K562 (cell line): ENCODE measurements around the gene CHRND. TPM values are rescaled to one million over a fixed set of nuclear protein-coding genes. Genes with fewer than 3 reads are reported as not detected.

ENCODE experiments used
- CHD4 ChIP-seq: fragments of 200-600 bp; sonication (generic); IDR thresholded peaks from 3 replicates; pipeline ENCODE4 v1.6.1; 2012; ENCODE audit warnings: low read depth, mild to moderate bottlenecking, mixed read lengths, low read length, inconsistent platforms; ENCODE audit not compliant: insufficient read depth, insufficient replicate concordance, poor library complexity, severe bottlenecking
- HBP1 ChIP-seq: fragments of 450-650 bp; formaldehyde crosslinking; IDR thresholded peaks from 2 replicates; pipeline ENCODE4 v1.4.0; 2022; ENCODE audit warnings: missing genetic modification characterization
- NCOA2 ChIP-seq, 2 experiments: fragments of 450-650 bp; IDR thresholded peaks; 2 replicates each; pipeline ENCODE4 v1.6.1; 2018; ENCODE audit warnings: mild to moderate bottlenecking in 2 of 2, moderate library complexity in 1 of 2; ENCODE audit not compliant: partially characterized antibody in 2 of 2
- OTX1 ChIP-seq: fragments of 450-650 bp; formaldehyde crosslinking; IDR thresholded peaks from 2 replicates; pipeline ENCODE4 v1.4.0; 2022; ENCODE audit warnings: mild to moderate bottlenecking
- TAF9B ChIP-seq: fragments of 450-650 bp; IDR thresholded peaks from 2 replicates; pipeline ENCODE4 v1.6.1; 2018; ENCODE audit warnings: mild to moderate bottlenecking; ENCODE audit not compliant: partially characterized antibody
- THRB ChIP-seq: fragments of 450-650 bp; formaldehyde crosslinking; conservative IDR thresholded peaks from 2 replicates; pipeline ENCODE4 v1.4.0; 2022; ENCODE audit warnings: mild to moderate bottlenecking, missing genetic modification characterization
- ZBTB43 ChIP-seq: sonication (generic); formaldehyde crosslinking; IDR thresholded peaks from 2 replicates; pipeline ENCODE4 v1.8.0; 2023; ENCODE audit warnings: mild to moderate bottlenecking, missing genetic modification reagents
- ZBTB49 ChIP-seq: sonication (generic); formaldehyde crosslinking; IDR thresholded peaks from 2 replicates; pipeline ENCODE4 v1.8.0; 2022; ENCODE audit warnings: missing genetic modification reagents, mild to moderate bottlenecking, borderline replicate concordance
- ZNF668 ChIP-seq: fragments of 250-450 bp; sonication (Bioruptor Pico); IDR thresholded peaks from 2 replicates; pipeline ENCODE4 v1.8.0; 2022; ENCODE audit warnings: mild to moderate bottlenecking, inconsistent platforms
- polyA plus RNA-seq, 8 experiments: library from polyadenylated mRNA; depleted of rRNA in 4 of 8; stranded (reverse) in 5 of 8; unstranded in 3 of 8; fragments of >200 nt; fragmentation: Nextera tagmentation in 2 of 8; fragmentation: Illumina TruSeq in 1 of 8; extraction: Ambion mirVana in 2 of 8; extraction: Trizol in 1 of 8; gene quantifications; 2 replicates each; pipeline versions ENCODE4 v1.2.1 to v1.2.3, GENCODE V29; 2011 to 2014; ENCODE audit warnings: inconsistent platforms in 1 of 8, missing spikeins in 1 of 8
- total RNA-seq, 7 experiments: library from RNA; depleted of rRNA in 6 of 7; stranded (reverse); fragments of >200 nt in 6 of 7; fragmentation: Illumina TruSeq in 2 of 7; extraction: Trizol in 2 of 7; gene quantifications; 2 replicates each; pipeline versions ENCODE4 v1.2.1 to v1.2.3, GENCODE V29; 2011 to 2021; ENCODE audit warnings: low replicate concordance in 1 of 7
- TF ChIP-seq, protein P1 (sequence below): fragments of 450-650 bp; formaldehyde crosslinking; IDR thresholded peaks from 2 replicates; pipeline ENCODE4 v1.4.0; 2020; ENCODE audit warnings: mild to moderate bottlenecking
- TF ChIP-seq, protein P2 (sequence below): sonication (generic); formaldehyde crosslinking; IDR thresholded peaks from 2 replicates; pipeline ENCODE4 v1.8.0; 2022; ENCODE audit warnings: mild to moderate bottlenecking, missing genetic modification reagents
- TF ChIP-seq, protein P3 (sequence below), 2 experiments: fragments of 450-650 bp; IDR thresholded peaks; 2 replicates each; pipeline ENCODE4 v1.6.1; 2018; ENCODE audit warnings: mild to moderate bottlenecking in 2 of 2, low read depth in 1 of 2; ENCODE audit not compliant: partially characterized antibody in 2 of 2

The CHRND gene
- total and polyA plus RNA-seq, 9 of the 15 experiments (the other 6 are each of a cell fraction or from before 2014, with no cell fraction given) = not detected

DNA sequence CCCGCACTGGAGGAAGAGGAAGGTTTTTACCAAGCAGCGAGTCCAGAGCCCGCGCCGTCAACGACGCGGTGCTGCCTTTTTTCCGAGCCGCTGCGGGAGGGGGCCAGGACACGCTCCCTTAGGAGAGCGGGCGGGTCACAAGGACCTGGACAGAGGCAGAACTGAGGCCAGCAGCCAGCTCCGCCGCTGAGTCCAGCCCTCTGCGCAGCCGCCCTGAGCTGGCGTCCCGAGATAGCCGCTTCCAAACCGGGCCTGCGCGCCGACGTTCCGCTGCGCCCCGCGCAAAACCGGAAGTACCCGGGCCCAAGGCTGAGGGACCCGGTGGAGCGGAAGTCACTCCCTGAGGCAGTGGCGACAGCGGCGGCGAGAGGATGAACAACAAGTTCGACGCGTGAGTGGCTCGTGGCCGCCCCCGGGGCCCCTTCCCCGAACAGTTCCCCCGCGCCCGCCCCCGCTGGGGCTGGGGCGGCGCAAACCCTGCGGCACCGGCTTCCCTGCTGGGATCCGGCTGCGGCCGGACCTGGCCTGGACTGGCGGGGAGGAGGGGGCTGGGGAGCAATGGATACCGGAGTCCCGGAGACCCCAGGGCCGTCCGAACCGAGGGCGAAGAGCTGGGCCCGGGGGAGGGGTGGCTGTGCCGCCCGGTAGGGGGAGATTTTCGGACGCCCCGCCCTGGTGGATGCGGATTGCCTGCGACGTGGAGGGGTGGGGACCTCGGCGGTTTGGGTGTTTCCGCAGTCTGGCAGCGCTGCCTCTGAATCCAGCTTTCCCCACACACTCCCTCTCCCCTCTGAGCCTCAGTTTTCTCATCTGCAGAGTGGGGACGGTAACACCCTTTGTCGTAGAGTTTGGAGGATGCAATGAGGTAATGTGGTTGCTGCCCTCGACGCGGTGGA lies 24.6 kb downstream of the CHRND start, which contains the start of the genes EIF4E2 and TIGD1 (continued):
- TF ChIP-seq, protein P1, sequence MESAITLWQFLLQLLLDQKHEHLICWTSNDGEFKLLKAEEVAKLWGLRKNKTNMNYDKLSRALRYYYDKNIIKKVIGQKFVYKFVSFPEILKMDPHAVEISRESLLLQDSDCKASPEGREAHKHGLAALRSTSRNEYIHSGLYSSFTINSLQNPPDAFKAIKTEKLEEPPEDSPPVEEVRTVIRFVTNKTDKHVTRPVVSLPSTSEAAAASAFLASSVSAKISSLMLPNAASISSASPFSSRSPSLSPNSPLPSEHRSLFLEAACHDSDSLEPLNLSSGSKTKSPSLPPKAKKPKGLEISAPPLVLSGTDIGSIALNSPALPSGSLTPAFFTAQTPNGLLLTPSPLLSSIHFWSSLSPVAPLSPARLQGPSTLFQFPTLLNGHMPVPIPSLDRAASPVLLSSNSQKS (CRISPR knock-in tag) = no peak
- no peak for TF ChIP-seq OTX1
- TF ChIP-seq TAF9B = peak; percentile 78
- TF ChIP-seq ZNF668 (CRISPR knock-in tag) = no peak
- TF ChIP-seq, protein P2, sequence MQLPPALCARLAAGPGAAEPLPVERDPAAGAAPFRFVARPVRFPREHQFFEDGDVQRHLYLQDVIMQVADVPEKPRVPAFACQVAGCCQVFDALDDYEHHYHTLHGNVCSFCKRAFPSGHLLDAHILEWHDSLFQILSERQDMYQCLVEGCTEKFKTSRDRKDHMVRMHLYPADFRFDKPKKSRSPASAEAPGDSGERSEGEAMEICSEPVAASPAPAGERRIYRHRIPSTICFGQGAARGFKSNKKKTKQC (CRISPR knock-in tag) = no peak
- TF ChIP-seq THRB (CRISPR knock-in tag) = no peak
- TF ChIP-seq, protein P3, sequence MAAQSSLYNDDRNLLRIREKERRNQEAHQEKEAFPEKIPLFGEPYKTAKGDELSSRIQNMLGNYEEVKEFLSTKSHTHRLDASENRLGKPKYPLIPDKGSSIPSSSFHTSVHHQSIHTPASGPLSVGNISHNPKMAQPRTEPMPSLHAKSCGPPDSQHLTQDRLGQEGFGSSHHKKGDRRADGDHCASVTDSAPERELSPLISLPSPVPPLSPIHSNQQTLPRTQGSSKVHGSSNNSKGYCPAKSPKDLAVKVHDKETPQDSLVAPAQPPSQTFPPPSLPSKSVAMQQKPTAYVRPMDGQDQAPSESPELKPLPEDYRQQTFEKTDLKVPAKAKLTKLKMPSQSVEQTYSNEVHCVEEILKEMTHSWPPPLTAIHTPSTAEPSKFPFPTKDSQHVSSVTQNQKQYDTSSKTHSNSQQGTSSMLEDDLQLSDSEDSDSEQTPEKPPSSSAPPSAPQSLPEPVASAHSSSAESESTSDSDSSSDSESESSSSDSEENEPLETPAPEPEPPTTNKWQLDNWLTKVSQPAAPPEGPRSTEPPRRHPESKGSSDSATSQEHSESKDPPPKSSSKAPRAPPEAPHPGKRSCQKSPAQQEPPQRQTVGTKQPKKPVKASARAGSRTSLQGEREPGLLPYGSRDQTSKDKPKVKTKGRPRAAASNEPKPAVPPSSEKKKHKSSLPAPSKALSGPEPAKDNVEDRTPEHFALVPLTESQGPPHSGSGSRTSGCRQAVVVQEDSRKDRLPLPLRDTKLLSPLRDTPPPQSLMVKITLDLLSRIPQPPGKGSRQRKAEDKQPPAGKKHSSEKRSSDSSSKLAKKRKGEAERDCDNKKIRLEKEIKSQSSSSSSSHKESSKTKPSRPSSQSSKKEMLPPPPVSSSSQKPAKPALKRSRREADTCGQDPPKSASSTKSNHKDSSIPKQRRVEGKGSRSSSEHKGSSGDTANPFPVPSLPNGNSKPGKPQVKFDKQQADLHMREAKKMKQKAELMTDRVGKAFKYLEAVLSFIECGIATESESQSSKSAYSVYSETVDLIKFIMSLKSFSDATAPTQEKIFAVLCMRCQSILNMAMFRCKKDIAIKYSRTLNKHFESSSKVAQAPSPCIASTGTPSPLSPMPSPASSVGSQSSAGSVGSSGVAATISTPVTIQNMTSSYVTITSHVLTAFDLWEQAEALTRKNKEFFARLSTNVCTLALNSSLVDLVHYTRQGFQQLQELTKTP (IDR thresholded peaks at IDR 0.05; ENCODE audit: low read depth in 1 of 2, partially characterized antibody in 2 of 2) = no peak
- TF ChIP-seq ZBTB43 (CRISPR knock-in tag) = no peak
- TF ChIP-seq NCOA2 (IDR thresholded peaks at IDR 0.05; ENCODE audit: partially characterized antibody in 2 of 2) = no peak
- no peak for TF ChIP-seq HBP1
- TF ChIP-seq ZBTB49 (CRISPR knock-in tag) = no peak
- TF ChIP-seq CHD4 = peak; percentile 69
